ENCODE measurements around the gene WHRN. TPM values are rescaled to one million over a fixed set of nuclear protein-coding genes. Genes with fewer than 3 reads are reported as not detected.
A peak's percentile ranks its signal among the peaks of the same experiment; 100 is the strongest.

The WHRN gene
- total RNA-seq, 2 donors from 2014 or later = 7.1 to 8.6 TPM

DNA sequence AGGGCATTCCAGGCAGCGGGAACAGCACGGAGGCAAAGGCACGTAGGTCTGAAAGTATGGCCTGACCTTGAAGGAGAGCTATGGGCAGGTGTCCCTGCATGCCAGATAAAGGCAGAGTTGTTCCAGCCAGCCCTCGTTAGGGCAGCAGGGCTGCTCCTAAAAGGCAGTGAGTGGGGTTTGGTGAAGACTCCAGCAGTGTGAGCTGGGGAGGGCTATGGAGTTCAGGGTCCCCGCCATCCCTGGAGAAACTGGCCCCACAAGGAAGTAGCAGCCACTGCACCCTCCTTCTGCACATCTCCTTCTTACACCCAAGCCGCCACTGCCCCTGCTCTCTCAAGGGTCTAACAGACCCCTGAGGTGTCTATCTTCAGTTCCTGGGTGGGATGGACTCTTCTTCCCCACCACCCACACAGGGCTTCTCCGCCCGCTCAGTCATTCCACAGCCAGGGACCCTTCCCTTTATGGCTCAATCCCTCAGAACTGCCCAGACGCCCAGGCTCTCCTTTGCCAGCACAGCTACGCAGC is 118.8 kb downstream of the WHRN start:
- peak overlapping the region; percentile 99 to 100 for H3K4me3 Mint-ChIP-seq
- DNase-seq = no peak
- H3K27me3 Mint-ChIP-seq (ENCODE audit: low read depth) = no peaks in the 10 kb centered on the region
- ATAC-seq (replicated peaks in 1 of 2) = no peak
- peak overlapping the region; percentile 96 for H3K27ac Mint-ChIP-seq
- H3K4me1 Mint-ChIP-seq (ENCODE audit: low read depth) = peaks cover 84% of the 10 kb centered on the region
- H3K9me3 Mint-ChIP-seq = no peaks in the 10 kb centered on the region
- peaks cover 37 to 49% of the 10 kb centered on the region in 2 donors for H3K36me3 Mint-ChIP-seq (ENCODE audit: insufficient read depth in 2 of 2)

GRCh38 chr9:114385397-114386181 is 119.7 kb downstream of the WHRN start:
- H3K27ac Mint-ChIP-seq = peak overlapping the region; percentile 96
- H3K27me3 Mint-ChIP-seq (ENCODE audit: low read depth) = no peaks in the 10 kb centered on the region
- H3K4me3 Mint-ChIP-seq = peak overlapping the region; percentile 99 to 100
- no peaks in the 10 kb centered on the region for H3K9me3 Mint-ChIP-seq
- DNase-seq = peak; percentile 89 to 94
- ATAC-seq (replicated peaks in 1 of 2) = peak; percentile 80 to 83
- peaks cover 84% of the 10 kb centered on the region for H3K4me1 Mint-ChIP-seq (ENCODE audit: low read depth)
- H3K36me3 Mint-ChIP-seq (ENCODE audit: insufficient read depth in 2 of 2) = peaks cover 38 to 47% of the 10 kb centered on the region in 2 donors

DNA sequence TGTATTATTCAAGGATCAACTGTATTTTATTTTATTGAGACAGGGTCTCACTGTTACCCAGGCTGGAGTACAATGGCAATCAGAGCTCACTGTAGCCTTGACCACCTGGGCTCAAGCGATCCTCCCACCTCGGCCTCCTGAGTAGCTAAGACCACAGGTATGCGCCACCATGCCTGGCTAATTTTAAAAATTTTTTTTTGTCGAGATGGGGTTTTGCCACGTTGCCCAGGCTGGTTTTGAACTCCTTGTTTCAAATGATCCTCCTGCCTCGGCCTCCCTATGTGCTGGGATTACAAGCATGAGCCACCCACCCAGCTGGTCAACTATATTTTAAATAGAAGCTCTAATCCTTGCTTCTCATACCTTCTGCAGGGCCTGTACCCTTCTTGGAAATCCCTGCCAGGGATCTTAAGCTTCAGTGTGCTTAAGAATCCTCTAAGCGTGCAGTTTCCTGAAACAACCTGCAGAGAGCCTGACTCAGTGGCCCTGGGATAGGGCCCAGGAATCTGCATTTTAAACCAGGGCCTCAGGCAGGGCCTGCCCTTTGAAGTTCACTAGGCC is 120.4 kb downstream of the WHRN start:
- Mint-ChIP-seq H3K9me3 (no peaks in the 10 kb centered on the region), H3K27me3 (ENCODE audit: low read depth) (no peaks in the 10 kb centered on the region), H3K36me3 (ENCODE audit: insufficient read depth in 2 of 2) (peaks cover 38 to 51% of the 10 kb centered on the region in 2 donors), H3K4me3 (peak overlapping the region; percentile 99 to 100), H3K4me1 (ENCODE audit: low read depth) (peaks cover 84% of the 10 kb centered on the region), H3K27ac (peak overlapping the region; percentile 96)
- ATAC-seq (replicated peaks in 1 of 2) = no peak
- no peak for DNase-seq

GRCh38 chr9:114384341-114384740 is 120.9 kb downstream of the WHRN start:
- Mint-ChIP-seq H3K27ac (peak overlapping the region; percentile 96), H3K4me3 (peak overlapping the region; percentile 99 to 100), H3K9me3 (no peaks in the 10 kb centered on the region), H3K27me3 (ENCODE audit: low read depth) (no peaks in the 10 kb centered on the region), H3K4me1 (ENCODE audit: low read depth) (peaks cover 84% of the 10 kb centered on the region), H3K36me3 (ENCODE audit: insufficient read depth in 2 of 2) (peaks cover 38 to 54% of the 10 kb centered on the region in 2 donors)
- no peak for DNase-seq
- ATAC-seq (replicated peaks in 1 of 2) = no peak

GRCh38 chr9:114383521-114384231 is 121.6 kb downstream of the WHRN start:
- DNase-seq = no peak

DNA sequence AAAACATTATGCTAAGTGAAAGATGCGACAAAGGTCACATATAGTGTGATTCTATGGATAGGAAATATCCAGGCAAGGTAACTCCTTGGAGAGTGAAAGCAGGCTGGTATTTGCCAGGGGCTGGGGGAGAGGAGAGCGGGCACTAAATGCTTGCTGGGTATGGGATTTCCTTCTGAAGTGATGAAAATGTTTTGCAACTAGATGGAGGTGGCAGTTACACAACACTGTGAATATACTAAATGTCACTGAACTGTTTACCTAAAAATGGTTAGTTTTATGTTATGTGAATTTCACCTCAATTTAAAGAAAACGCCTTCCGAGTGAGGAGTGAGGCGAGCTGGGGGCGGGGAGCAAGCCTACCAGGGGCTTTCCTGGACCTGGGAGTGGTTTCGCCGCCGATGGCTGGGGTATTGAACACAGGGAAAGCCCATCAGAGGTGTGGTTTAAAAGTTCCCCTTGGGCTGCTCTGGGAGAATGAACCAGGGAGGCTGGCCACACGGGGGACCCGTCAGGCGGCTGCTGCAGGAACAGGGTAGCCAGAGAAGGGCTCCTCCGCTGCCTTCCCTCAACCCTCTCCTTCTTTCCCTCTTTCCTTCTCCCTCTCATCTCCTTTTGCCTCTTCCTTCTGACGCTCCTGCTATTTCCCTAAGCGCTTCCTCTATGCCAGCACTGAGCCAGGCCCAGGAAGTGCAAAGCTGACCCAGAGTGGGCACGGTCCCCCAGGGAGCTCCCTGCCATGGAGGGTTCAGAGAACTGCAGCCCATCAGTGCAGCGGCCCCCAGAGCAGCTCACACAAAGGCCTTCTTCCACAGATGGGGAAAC is 122.4 kb downstream of the WHRN start:
- peaks cover 84% of the 10 kb centered on the region for H3K4me1 Mint-ChIP-seq (ENCODE audit: low read depth)
- H3K9me3 Mint-ChIP-seq = no peaks in the 10 kb centered on the region
- H3K27ac Mint-ChIP-seq = peak overlapping the region; percentile 96
- no peaks in the 10 kb centered on the region for H3K27me3 Mint-ChIP-seq (ENCODE audit: low read depth)
- ATAC-seq (replicated peaks in 1 of 2) (peak; percentile 21 to 27), DNase-seq (peak; percentile 81 to 83)
- H3K4me3 Mint-ChIP-seq = peak overlapping the region; percentile 99 to 100
- peaks cover 42 to 54% of the 10 kb centered on the region in 2 donors for H3K36me3 Mint-ChIP-seq (ENCODE audit: insufficient read depth in 2 of 2)

More at GRCh38 chr9:114383521-114384231, 121.6 kb downstream of the WHRN start:
- no peak for ATAC-seq (replicated peaks in 1 of 2)
- Mint-ChIP-seq H3K27me3 (ENCODE audit: low read depth) (no peaks in the 10 kb centered on the region), H3K4me1 (ENCODE audit: low read depth) (peaks cover 84% of the 10 kb centered on the region), H3K27ac (peak overlapping the region; percentile 96), H3K36me3 (ENCODE audit: insufficient read depth in 2 of 2) (peaks cover 37 to 51% of the 10 kb centered on the region in 2 donors), H3K4me3 (peak overlapping the region; percentile 99 to 100), H3K9me3 (no peaks in the 10 kb centered on the region)

GRCh38 chr9:114378883-114379282 is 126.4 kb downstream of the WHRN start:
- Mint-ChIP-seq H3K4me1 (ENCODE audit: low read depth) (peaks cover 95% of the 10 kb centered on the region), H3K9me3 (no peaks in the 10 kb centered on the region), H3K27ac (peak overlapping the region; percentile 66), H3K4me3 (peak overlapping the region; percentile 3 to 36), H3K36me3 (ENCODE audit: insufficient read depth in 2 of 2) (peaks cover 24 to 47% of the 10 kb centered on the region in 2 donors), H3K27me3 (ENCODE audit: low read depth) (no peaks in the 10 kb centered on the region)
- DNase-seq (no peak), ATAC-seq (replicated peaks in 1 of 2) (no peak)

GRCh38 chr9:114378016-114378415 is 127.3 kb downstream of the WHRN start:
- DNase-seq (no peak), ATAC-seq (replicated peaks in 1 of 2) (no peak)
- H3K9me3 Mint-ChIP-seq = no peaks in the 10 kb centered on the region
- H3K36me3 Mint-ChIP-seq (ENCODE audit: insufficient read depth in 2 of 2) = peaks cover 21 to 48% of the 10 kb centered on the region in 2 donors
- H3K27me3 Mint-ChIP-seq (ENCODE audit: low read depth) = no peaks in the 10 kb centered on the region
- H3K27ac Mint-ChIP-seq = peak overlapping the region; percentile 66
- H3K4me1 Mint-ChIP-seq (ENCODE audit: low read depth) = peaks cover 95% of the 10 kb centered on the region
- peak overlapping the region in 1 of 2 donors; percentile 7 for H3K4me3 Mint-ChIP-seq

- no peak for ATAC-seq (replicated peaks in 1 of 2)
- Mint-ChIP-seq H3K4me3 (peak overlapping the region; percentile 8 to 12), H3K36me3 (ENCODE audit: insufficient read depth in 2 of 2) (peaks cover 17 to 44% of the 10 kb centered on the region in 2 donors), H3K9me3 (no peaks in the 10 kb centered on the region), H3K27ac (peak overlapping the region; percentile 86), H3K4me1 (ENCODE audit: low read depth) (peaks cover 95% of the 10 kb centered on the region), H3K27me3 (ENCODE audit: low read depth) (no peaks in the 10 kb centered on the region)
- no peak for DNase-seq
Measured at GRCh38 chr9:114376586-114377445, 128.5 kb downstream of the WHRN start.

GRCh38 chr9:114375386-114376175 is 129.7 kb downstream of the WHRN start:
- H3K27me3 Mint-ChIP-seq (ENCODE audit: low read depth) = no peaks in the 10 kb centered on the region
- peak overlapping the region; percentile 9 to 80 for H3K4me3 Mint-ChIP-seq
- DNase-seq (no peak), ATAC-seq (replicated peaks in 1 of 2) (no peak)
- H3K27ac Mint-ChIP-seq = peak overlapping the region; percentile 66
- H3K4me1 Mint-ChIP-seq (ENCODE audit: low read depth) = peaks cover 95% of the 10 kb centered on the region
- H3K9me3 Mint-ChIP-seq = no peaks in the 10 kb centered on the region
- peaks cover 16 to 46% of the 10 kb centered on the region in 2 donors for H3K36me3 Mint-ChIP-seq (ENCODE audit: insufficient read depth in 2 of 2)

GRCh38 chr9:114374936-114375335 is 130.3 kb downstream of the WHRN start:
- Mint-ChIP-seq H3K27ac (peak overlapping the region; percentile 66), H3K36me3 (ENCODE audit: insufficient read depth in 2 of 2) (peaks cover 16 to 43% of the 10 kb centered on the region in 2 donors), H3K9me3 (no peaks in the 10 kb centered on the region), H3K4me1 (ENCODE audit: low read depth) (peaks cover 89% of the 10 kb centered on the region), H3K27me3 (ENCODE audit: low read depth) (no peaks in the 10 kb centered on the region), H3K4me3 (peak overlapping the region; percentile 9 to 80)
- no peak for DNase-seq
- ATAC-seq (replicated peaks in 1 of 2) = no peak
